GM12878 (cell line): Measurements from ENCODE around the gene SCMH1.

ENCODE experiments used
- CTCF ChIP-seq, 3 experiments: IDR thresholded peaks in 2 of 3; conservative IDR thresholded peaks in 1 of 3; 2 replicates each; pipeline ENCODE4 v1.5.1; 2011; ENCODE audit warnings: low read depth in 3 of 3, low read length in 3 of 3, mild to moderate bottlenecking in 3 of 3, control low read depth in 2 of 3, moderate library complexity in 2 of 3, inconsistent platforms in 1 of 3, mixed read lengths in 1 of 3; ENCODE audit not compliant: control insufficient read depth in 2 of 3, insufficient read depth in 1 of 3; ENCODE audit errors: extremely low read depth in 1 of 3
- POLR2A ChIP-seq: IDR thresholded peaks from 2 replicates; pipeline ENCODE4 v1.6.1; 2011; ENCODE audit warnings: low read depth, mild to moderate bottlenecking, low read length
- ZNF24 ChIP-seq: fragments of 450-650 bp; IDR thresholded peaks from 2 replicates; pipeline ENCODE4 v1.6.1; 2017; ENCODE audit warnings: antibody characterized with exemption, mild to moderate bottlenecking
- TF ChIP-seq, protein P1 (sequence below): fragments of 450-650 bp; IDR thresholded peaks from 2 replicates; pipeline ENCODE4 v1.6.1; 2016; ENCODE audit warnings: mild to moderate bottlenecking, moderate library complexity, borderline replicate concordance

- TF ChIP-seq CTCF (IDR thresholded peaks at IDR 0.05 in 2 of 3, conservative IDR thresholded peaks at IDR 0.05 in 1 of 3; ENCODE audit: control insufficient read depth in 2 of 3, extremely low read depth in 1 of 3, insufficient read depth in 1 of 3, low read depth in 3 of 3, low read length in 3 of 3) (no peak), ZNF24 (no peak), POLR2A (no peak)
- TF ChIP-seq, protein P1, sequence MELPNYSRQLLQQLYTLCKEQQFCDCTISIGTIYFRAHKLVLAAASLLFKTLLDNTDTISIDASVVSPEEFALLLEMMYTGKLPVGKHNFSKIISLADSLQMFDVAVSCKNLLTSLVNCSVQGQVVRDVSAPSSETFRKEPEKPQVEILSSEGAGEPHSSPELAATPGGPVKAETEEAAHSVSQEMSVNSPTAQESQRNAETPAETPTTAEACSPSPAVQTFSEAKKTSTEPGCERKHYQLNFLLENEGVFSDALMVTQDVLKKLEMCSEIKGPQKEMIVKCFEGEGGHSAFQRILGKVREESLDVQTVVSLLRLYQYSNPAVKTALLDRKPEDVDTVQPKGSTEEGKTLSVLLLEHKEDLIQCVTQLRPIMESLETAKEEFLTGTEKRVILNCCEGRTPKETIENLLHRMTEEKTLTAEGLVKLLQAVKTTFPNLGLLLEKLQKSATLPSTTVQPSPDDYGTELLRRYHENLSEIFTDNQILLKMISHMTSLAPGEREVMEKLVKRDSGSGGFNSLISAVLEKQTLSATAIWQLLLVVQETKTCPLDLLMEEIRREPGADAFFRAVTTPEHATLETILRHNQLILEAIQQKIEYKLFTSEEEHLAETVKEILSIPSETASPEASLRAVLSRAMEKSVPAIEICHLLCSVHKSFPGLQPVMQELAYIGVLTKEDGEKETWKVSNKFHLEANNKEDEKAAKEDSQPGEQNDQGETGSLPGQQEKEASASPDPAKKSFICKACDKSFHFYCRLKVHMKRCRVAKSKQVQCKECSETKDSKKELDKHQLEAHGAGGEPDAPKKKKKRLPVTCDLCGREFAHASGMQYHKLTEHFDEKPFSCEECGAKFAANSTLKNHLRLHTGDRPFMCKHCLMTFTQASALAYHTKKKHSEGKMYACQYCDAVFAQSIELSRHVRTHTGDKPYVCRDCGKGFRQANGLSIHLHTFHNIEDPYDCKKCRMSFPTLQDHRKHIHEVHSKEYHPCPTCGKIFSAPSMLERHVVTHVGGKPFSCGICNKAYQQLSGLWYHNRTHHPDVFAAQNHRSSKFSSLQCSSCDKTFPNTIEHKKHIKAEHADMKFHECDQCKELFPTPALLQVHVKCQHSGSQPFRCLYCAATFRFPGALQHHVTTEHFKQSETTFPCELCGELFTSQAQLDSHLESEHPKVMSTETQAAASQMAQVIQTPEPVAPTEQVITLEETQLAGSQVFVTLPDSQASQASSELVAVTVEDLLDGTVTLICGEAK, result no peak
These were observed 42.0 kb upstream of the SCMH1 start for GRCh38 chr1:41284121-41284520.
